Keratinocyte (primary cell): ENCODE data around the gene LRP11.

ENCODE experiments used
- EZH2 ChIP-seq: IDR thresholded peaks from one replicate; pipeline ENCODE4 v1.6.1; 2012; ENCODE audit warnings: inconsistent platforms, mild to moderate bottlenecking, low read length, moderate library complexity
- TF ChIP-seq, protein P1 (sequence below), 3 experiments: IDR thresholded peaks in 1 of 3; conservative IDR thresholded peaks in 1 of 3; optimal IDR thresholded peaks in 1 of 3; 2 replicates in 2 of 3; 3 replicates in 1 of 3; pipeline versions ENCODE3 to v1.5.1; 2011; ENCODE audit warnings: low read length in 3 of 3, mild to moderate bottlenecking in 3 of 3, moderate library complexity in 2 of 3, control low read depth in 1 of 3, inconsistent platforms in 1 of 3; ENCODE audit not compliant: insufficient read depth in 2 of 3; ENCODE audit errors: extremely low read depth in 1 of 3

GRCh38 chr6:149867876-149868640 is 3.9 kb upstream of the LRP11 start:
- TF ChIP-seq, protein P1, sequence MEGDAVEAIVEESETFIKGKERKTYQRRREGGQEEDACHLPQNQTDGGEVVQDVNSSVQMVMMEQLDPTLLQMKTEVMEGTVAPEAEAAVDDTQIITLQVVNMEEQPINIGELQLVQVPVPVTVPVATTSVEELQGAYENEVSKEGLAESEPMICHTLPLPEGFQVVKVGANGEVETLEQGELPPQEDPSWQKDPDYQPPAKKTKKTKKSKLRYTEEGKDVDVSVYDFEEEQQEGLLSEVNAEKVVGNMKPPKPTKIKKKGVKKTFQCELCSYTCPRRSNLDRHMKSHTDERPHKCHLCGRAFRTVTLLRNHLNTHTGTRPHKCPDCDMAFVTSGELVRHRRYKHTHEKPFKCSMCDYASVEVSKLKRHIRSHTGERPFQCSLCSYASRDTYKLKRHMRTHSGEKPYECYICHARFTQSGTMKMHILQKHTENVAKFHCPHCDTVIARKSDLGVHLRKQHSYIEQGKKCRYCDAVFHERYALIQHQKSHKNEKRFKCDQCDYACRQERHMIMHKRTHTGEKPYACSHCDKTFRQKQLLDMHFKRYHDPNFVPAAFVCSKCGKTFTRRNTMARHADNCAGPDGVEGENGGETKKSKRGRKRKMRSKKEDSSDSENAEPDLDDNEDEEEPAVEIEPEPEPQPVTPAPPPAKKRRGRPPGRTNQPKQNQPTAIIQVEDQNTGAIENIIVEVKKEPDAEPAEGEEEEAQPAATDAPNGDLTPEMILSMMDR (optimal IDR thresholded peaks at IDR 0.05 in 1 of 3, IDR thresholded peaks at IDR 0.05 in 1 of 3, conservative IDR thresholded peaks at IDR 0.05 in 1 of 3; ENCODE audit: extremely low read depth in 1 of 3, insufficient read depth in 2 of 3, low read length in 3 of 3): no peak
- TF ChIP-seq EZH2: no peak
